B cell (primary cell): ENCODE data around the gene SMG7. TPM values are rescaled to one million over a fixed set of nuclear protein-coding genes. Genes with fewer than 3 reads are reported as not detected.

Source experiments
- ATAC-seq: fragments of 200-7000 bp; cut with Tn5 transposase; one replicate; pipeline ENCODE4 v1.10.0; 2021; ENCODE audit warnings: low read depth, mild to moderate bottlenecking, moderate number of reproducible peaks, moderate library complexity
- CTCF ChIA-PET: fragments of 350-600 bp; sonication (Branson Sonifier 250); formaldehyde crosslinking; loops from one replicate; lab custom pipeline; 2021; ENCODE audit warnings: antibody characterized with exemption, inconsistent platforms; lab: Charles Lee
- POLR2A ChIA-PET: fragments of 350-600 bp; sonication (Branson Sonifier 250); formaldehyde crosslinking; loops from one replicate; lab custom pipeline; 2021; ENCODE audit warnings: antibody characterized with exemption; lab: Charles Lee
- DNase-seq: peaks from one replicate; pipeline ENCODE4 v3.0.0; 2013
- H2AFZ ChIP-seq: 2 replicates; pipeline ENCODE4 v1.6.1; 2012; ENCODE audit warnings: mild to moderate bottlenecking, low read depth, low read length; ENCODE audit not compliant: insufficient read depth, poor library complexity, severe bottlenecking
- H3K27ac ChIP-seq, 2 donors: 1 replicate in 1 of 2; 2 replicates in 1 of 2; pipeline ENCODE4 v1.5.1; 2012 to 2013; ENCODE audit warnings: low read length in 2 of 2, mild to moderate bottlenecking in 2 of 2, moderate library complexity in 1 of 2
- H3K27me3 ChIP-seq, 4 experiments: fragments of 200-600 bp in 1 of 4; sonication (generic) in 1 of 4; replicated peaks in 1 of 4; 1 replicate in 2 of 4; 2 replicates in 2 of 4; pipeline versions ENCODE4 v1.6.1 to v1.7.0; 2013 to 2016; ENCODE audit warnings: low read length in 3 of 4, mild to moderate bottlenecking in 2 of 4, mixed read lengths in 1 of 4, moderate library complexity in 1 of 4; ENCODE audit not compliant: insufficient read depth in 4 of 4, control insufficient read depth in 3 of 4; ENCODE audit errors: control extremely low read depth in 1 of 4
- H3K36me3 ChIP-seq, 2 experiments: replicated peaks in 1 of 2; 1 replicate in 1 of 2; 2 replicates in 1 of 2; pipeline versions ENCODE4 v1.6.1 to v1.7.1; 2013; ENCODE audit warnings: low read length in 1 of 2; ENCODE audit not compliant: insufficient read depth in 2 of 2, control insufficient read depth in 1 of 2; ENCODE audit errors: control extremely low read depth in 1 of 2, extremely low read depth in 1 of 2
- H3K4me1 ChIP-seq, 2 donors: fragments of 200-600 bp in 1 of 2; sonication (generic) in 1 of 2; 1 replicate in 1 of 2; 2 replicates in 1 of 2; pipeline versions ENCODE4 v1.5.1 to v1.6.1; 2013 to 2017; ENCODE audit warnings: low read length in 2 of 2; ENCODE audit not compliant: control insufficient read depth in 2 of 2, insufficient read depth in 2 of 2
- H3K4me2 ChIP-seq: replicated peaks from 2 replicates; pipeline ENCODE3; 2012; ENCODE audit warnings: mild to moderate bottlenecking, low read depth, low read length; ENCODE audit not compliant: poor library complexity, severe bottlenecking
- H3K4me3 ChIP-seq, 5 experiments: fragments of 200-600 bp in 1 of 5; sonication (generic) in 1 of 5; 1 replicate in 3 of 5; 2 replicates in 2 of 5; pipeline versions ENCODE4 v1.5.1 to v1.7.0; 2011 to 2016; ENCODE audit warnings: low read length in 4 of 5, mild to moderate bottlenecking in 4 of 5, low read depth in 2 of 5, control low read depth in 1 of 5, moderate library complexity in 1 of 5; ENCODE audit not compliant: insufficient read depth in 1 of 5; ENCODE audit errors: control extremely low read depth in 1 of 5, extremely low read depth in 1 of 5
- H3K79me2 ChIP-seq: fragments of 200-600 bp; sonication (generic); one replicate; pipeline ENCODE4 v1.6.0; 2016; ENCODE audit warnings: low read length; ENCODE audit not compliant: control insufficient read depth, insufficient read depth
- H3K9ac ChIP-seq: fragments of 200-600 bp; sonication (generic); 2 replicates; pipeline ENCODE4 v1.6.1; 2017; ENCODE audit warnings: mild to moderate bottlenecking, low read length, moderate library complexity
- H3K9me3 ChIP-seq, 3 donors: one replicate each; pipeline versions ENCODE4 v1.6.1 to v1.7.1; 2013; ENCODE audit warnings: low read length in 2 of 3; ENCODE audit not compliant: control insufficient read depth in 2 of 3, insufficient read depth in 1 of 3; ENCODE audit errors: control extremely low read depth in 1 of 3
- H4K20me1 ChIP-seq: 2 replicates; pipeline ENCODE4 v1.6.0; 2012; ENCODE audit warnings: mild to moderate bottlenecking, low read length; ENCODE audit not compliant: insufficient read depth, control insufficient read depth, poor library complexity, severe bottlenecking
- H3K27ac Mint-ChIP-seq: one replicate; pipeline ENCODE4 v1.8.0; 2021; ENCODE audit warnings: mixed read lengths
- H3K27me3 Mint-ChIP-seq: one replicate; pipeline ENCODE4 v1.8.0; 2021; ENCODE audit warnings: mixed read lengths
- H3K4me1 Mint-ChIP-seq: one replicate; pipeline ENCODE4 v1.8.0; 2021; ENCODE audit warnings: mixed read lengths
- H3K4me3 Mint-ChIP-seq: one replicate; pipeline ENCODE4 v1.8.0; 2021; ENCODE audit warnings: mixed read lengths
- H3K9me3 Mint-ChIP-seq: one replicate; pipeline ENCODE4 v1.8.0; 2022; ENCODE audit warnings: mixed read lengths; ENCODE audit not compliant: insufficient read depth
- CTCF ChIP-seq: fragments of 200-600 bp; IDR thresholded peaks from one replicate; pipeline ENCODE4 v1.8.0; 2022; ENCODE audit warnings: antibody characterized with exemption, mild to moderate bottlenecking
- EZH2 ChIP-seq: IDR thresholded peaks from 2 replicates; pipeline ENCODE4 v1.6.1; 2012; ENCODE audit warnings: borderline replicate concordance, low read depth, mild to moderate bottlenecking, moderate library complexity, low read length; ENCODE audit not compliant: insufficient read depth, poor library complexity, severe bottlenecking
- WGBS: methylation state at CpG from one replicate; pipeline ENCODE4 v1.1.5; 2013; ENCODE audit warnings: missing lambda C conversion rate; ENCODE audit not compliant: insufficient coverage; 5-methylcytosine and 5-hydroxymethylcytosine counted together
- intact Hi-C: fragments of 100-400 bp; cut with micrococcal nuclease; formaldehyde crosslinking; loops from one replicate; pipeline ENCODE4 v1.10.0; 2022
- polyA plus RNA-seq: library from polyadenylated mRNA; depleted of rRNA; stranded (reverse); fragments of >200 nt; gene quantifications from 2 replicates; pipeline ENCODE4 v1.2.3, GENCODE V29; 2012
- total RNA-seq, 2 donors: library from RNA; stranded (reverse); fragments of 120-200 nt in 1 of 2; gene quantifications; 1 replicate in 1 of 2; 2 replicates in 1 of 2; pipeline versions ENCODE4 v1.2.3 to v1.2.4, GENCODE V29; 2013 to 2022

The SMG7 gene
- total and polyA plus RNA-seq, 2 donors (not counting 1 experiment from before 2014, with no cell fraction given), result 20.8 to 73.3 TPM

GRCh38 chr1:183585038-183585437, 112.7 kb downstream of the SMG7 start:
- Histone ChIP-seq H3K4me3 (no peak overlapping the region), H3K4me1 (peaks cover 41 to 50% of the 10 kb centered on the region in 2 donors), H3K79me2 (peaks cover 20% of the 10 kb centered on the region), H3K27me3 (no peaks in the 10 kb centered on the region), H3K9me3 (no peaks in the 10 kb centered on the region), H3K36me3 (peaks cover 0 to 8% of the 10 kb centered on the region in 2 experiments), H3K4me2 (no peak overlapping the region), H3K9ac (no peak overlapping the region), H3K27ac (no peak overlapping the region), H4K20me1 (no peaks in the 10 kb centered on the region), H2AFZ (no peak overlapping the region)
- POLR2A ChIA-PET, result no interaction called here
- H3K27me3 Mint-ChIP-seq, result no peaks in the 10 kb centered on the region
- peak overlapping the region; percentile 67 for H3K27ac Mint-ChIP-seq
- ATAC-seq (no peak), DNase-seq (peak; percentile 44)
- peaks cover 39% of the 10 kb centered on the region for H3K4me1 Mint-ChIP-seq
- peaks cover 2% of the 10 kb centered on the region for H3K9me3 Mint-ChIP-seq
- TF ChIP-seq EZH2, result no peak
- no peak for TF ChIP-seq CTCF
- no peak overlapping the region for H3K4me3 Mint-ChIP-seq
- WGBS, result 90% methylated on average over 4 of the region's 6 CpGs
- CTCF ChIA-PET, result no interaction called here
- intact Hi-C loops, result no loop called here

GRCh38 chr1:183586455-183586854, 114.2 kb downstream of the SMG7 start:
- no peaks in the 10 kb centered on the region for H3K27me3 Mint-ChIP-seq
- no peaks in the 10 kb centered on the region for H4K20me1 ChIP-seq
- CTCF ChIA-PET, result interaction anchor here (1.0 kb wide), 1 partner anchor 20 kb away, joined by 4 read pairs; no protein-coding TSS in a partner anchor

More at GRCh38 chr1:183586455-183586854, 114.2 kb downstream of the SMG7 start:
- H3K27ac Mint-ChIP-seq, result no peak overlapping the region
- H3K27me3 ChIP-seq, result no peaks in the 10 kb centered on the region
- DNase-seq, result no peak
- intact Hi-C loops, result no loop called here
- H3K27ac ChIP-seq, result no peak overlapping the region
- 100% methylated on average over 1 of the region's 1 CpG for WGBS
- TF ChIP-seq CTCF (no peak), EZH2 (no peak)
- no peak overlapping the region for H3K4me3 Mint-ChIP-seq
- H3K4me2 ChIP-seq, result no peak overlapping the region
- H3K4me1 ChIP-seq, result peaks cover 43 to 50% of the 10 kb centered on the region in 2 donors
- no peaks in the 10 kb centered on the region for H3K9me3 ChIP-seq
- peaks cover 2% of the 10 kb centered on the region for H3K9me3 Mint-ChIP-seq
- H3K4me3 ChIP-seq, result no peak overlapping the region
- no peak for ATAC-seq
- POLR2A ChIA-PET, result no interaction called here
- H3K9ac ChIP-seq, result no peak overlapping the region
- H3K4me1 Mint-ChIP-seq, result peaks cover 44% of the 10 kb centered on the region
- H2AFZ ChIP-seq, result no peak overlapping the region
- H3K36me3 ChIP-seq, result peaks cover 0 to 8% of the 10 kb centered on the region in 2 experiments
- H3K79me2 ChIP-seq, result peaks cover 20% of the 10 kb centered on the region
